Loucy (cell line): ENCODE measurements around the gene EIF4E2.

Source experiments
- H2AFZ ChIP-seq: fragments of 200-600 bp; sonication (generic); 2 replicates; pipeline ENCODE4 v1.6.0; 2016; ENCODE audit warnings: antibody characterized with exemption, mild to moderate bottlenecking, low read length, moderate library complexity
- H3F3A ChIP-seq: fragments of 200-600 bp; 2 replicates; pipeline ENCODE4 v1.6.0; 2016; ENCODE audit warnings: antibody characterized with exemption, low read depth, mild to moderate bottlenecking
- H3K27me3 ChIP-seq: fragments of 200-600 bp; sonication (generic); 2 replicates; pipeline ENCODE4 v1.6.1; 2014; ENCODE audit warnings: low read length, mild to moderate bottlenecking; ENCODE audit not compliant: insufficient read depth, poor library complexity, severe bottlenecking
- H3K36me3 ChIP-seq: fragments of 200-600 bp; sonication (generic); 2 replicates; pipeline ENCODE4 v1.6.1; 2016; ENCODE audit warnings: low read length; ENCODE audit not compliant: insufficient read depth
- H3K4me1 ChIP-seq: fragments of 200-600 bp; sonication (generic); 2 replicates; pipeline ENCODE4 v1.5.1; 2014; ENCODE audit warnings: low read length, mild to moderate bottlenecking; ENCODE audit not compliant: insufficient read depth, poor library complexity, severe bottlenecking
- H3K4me2 ChIP-seq: fragments of 200-600 bp; sonication (generic); 2 replicates; pipeline ENCODE4 v1.6.0; 2014; ENCODE audit warnings: antibody characterized with exemption, low read length, low read depth, mild to moderate bottlenecking; ENCODE audit not compliant: poor library complexity, severe bottlenecking
- H3K4me3 ChIP-seq: fragments of 200-600 bp; sonication (generic); 2 replicates; pipeline ENCODE4 v1.5.1; 2014; ENCODE audit warnings: low read length, mild to moderate bottlenecking, mixed read lengths; ENCODE audit not compliant: poor library complexity, severe bottlenecking
- H3K79me2 ChIP-seq: fragments of 200-600 bp; sonication (generic); 2 replicates; pipeline ENCODE4 v1.6.1; 2014; ENCODE audit warnings: low read length; ENCODE audit not compliant: insufficient read depth
- H3K9ac ChIP-seq: fragments of 200-600 bp; sonication (generic); 2 replicates; pipeline ENCODE4 v1.6.0; 2014; ENCODE audit warnings: mild to moderate bottlenecking, low read depth, low read length, moderate library complexity; ENCODE audit not compliant: poor library complexity, severe bottlenecking
- H3K9me2 ChIP-seq: fragments of 200-600 bp; sonication (generic); replicated peaks from 2 replicates; pipeline ENCODE4 v1.6.1; 2016; ENCODE audit warnings: low read depth, low read length, mixed read lengths
- H3K9me3 ChIP-seq: fragments of 200-600 bp; sonication (generic); 2 replicates; pipeline ENCODE4 v1.6.1; 2014; ENCODE audit warnings: mild to moderate bottlenecking, antibody characterized with exemption, low read length, low read depth; ENCODE audit not compliant: insufficient read depth
- H4K20me1 ChIP-seq: fragments of 200-600 bp; sonication (generic); 2 replicates; pipeline ENCODE4 v1.6.0; 2014; ENCODE audit warnings: antibody characterized with exemption, low read length, mild to moderate bottlenecking; ENCODE audit not compliant: insufficient read depth, poor library complexity, severe bottlenecking
- CTCF ChIP-seq: fragments of 200-600 bp; sonication (generic); conservative IDR thresholded peaks from 2 replicates; pipeline ENCODE4 v1.5.1; 2014; ENCODE audit warnings: mild to moderate bottlenecking, antibody characterized with exemption, low read length
- EZH2phosphoT487 ChIP-seq: fragments of 200-600 bp; IDR thresholded peaks from 2 replicates; pipeline ENCODE4 v1.6.1; 2018; ENCODE audit warnings: antibody characterized with exemption, mild to moderate bottlenecking, moderate library complexity, borderline replicate concordance

The EIF4E2 gene

GRCh38 chr2:232508251-232508650, 42.2 kb upstream of the EIF4E2 start:
- Histone ChIP-seq H3K79me2 (no peaks in the 10 kb centered on the region), H3K4me1 (no peaks in the 10 kb centered on the region), H3K4me2 (no peak overlapping the region), H3K27me3 (no peaks in the 10 kb centered on the region), H2AFZ (no peak overlapping the region), H3K9me3 (no peaks in the 10 kb centered on the region), H4K20me1 (no peaks in the 10 kb centered on the region), H3K9me2 (no peaks in the 10 kb centered on the region), H3K9ac (no peak overlapping the region), H3K36me3 (no peaks in the 10 kb centered on the region), H3K4me3 (no peak overlapping the region), H3F3A (no peaks in the 10 kb centered on the region)
- no peak for TF ChIP-seq CTCF

GRCh38 chr2:232511336-232511890, 39.1 kb upstream of the EIF4E2 start:
- H3K36me3 ChIP-seq: no peaks in the 10 kb centered on the region
- no peak overlapping the region for H3K9ac ChIP-seq
- H2AFZ ChIP-seq: no peak overlapping the region
- no peaks in the 10 kb centered on the region for H3F3A ChIP-seq
- no peak overlapping the region for H3K4me3 ChIP-seq
- no peaks in the 10 kb centered on the region for H3K9me2 ChIP-seq
- no peaks in the 10 kb centered on the region for H4K20me1 ChIP-seq
- H3K9me3 ChIP-seq: no peaks in the 10 kb centered on the region
- TF ChIP-seq EZH2phosphoT487 (no peak), CTCF (no peak)
- no peak overlapping the region for H3K4me2 ChIP-seq
- no peaks in the 10 kb centered on the region for H3K4me1 ChIP-seq
- H3K79me2 ChIP-seq: no peaks in the 10 kb centered on the region
- no peaks in the 10 kb centered on the region for H3K27me3 ChIP-seq

GRCh38 chr2:232512602-232513001, 37.9 kb upstream of the EIF4E2 start:
- Histone ChIP-seq H3K4me3 (no peak overlapping the region), H3K27me3 (no peaks in the 10 kb centered on the region), H3K4me1 (no peaks in the 10 kb centered on the region), H3K79me2 (no peaks in the 10 kb centered on the region), H3K36me3 (no peaks in the 10 kb centered on the region), H3K4me2 (no peak overlapping the region), H4K20me1 (no peaks in the 10 kb centered on the region), H3K9me3 (no peaks in the 10 kb centered on the region), H3K9ac (no peak overlapping the region), H3K9me2 (no peaks in the 10 kb centered on the region), H3F3A (no peaks in the 10 kb centered on the region), H2AFZ (no peak overlapping the region)
- no peak for TF ChIP-seq EZH2phosphoT487
- TF ChIP-seq CTCF: no peak
